ENCODE data around the gene TLK1. TPM values are rescaled to one million over a fixed set of nuclear protein-coding genes. Genes with fewer than 3 reads are reported as not detected.
A peak's percentile ranks its signal among the peaks of the same experiment; 100 is the strongest.

Gene TLK1
- total RNA-seq, 1 donor from 2014 or later, result 86.5 TPM

DNA sequence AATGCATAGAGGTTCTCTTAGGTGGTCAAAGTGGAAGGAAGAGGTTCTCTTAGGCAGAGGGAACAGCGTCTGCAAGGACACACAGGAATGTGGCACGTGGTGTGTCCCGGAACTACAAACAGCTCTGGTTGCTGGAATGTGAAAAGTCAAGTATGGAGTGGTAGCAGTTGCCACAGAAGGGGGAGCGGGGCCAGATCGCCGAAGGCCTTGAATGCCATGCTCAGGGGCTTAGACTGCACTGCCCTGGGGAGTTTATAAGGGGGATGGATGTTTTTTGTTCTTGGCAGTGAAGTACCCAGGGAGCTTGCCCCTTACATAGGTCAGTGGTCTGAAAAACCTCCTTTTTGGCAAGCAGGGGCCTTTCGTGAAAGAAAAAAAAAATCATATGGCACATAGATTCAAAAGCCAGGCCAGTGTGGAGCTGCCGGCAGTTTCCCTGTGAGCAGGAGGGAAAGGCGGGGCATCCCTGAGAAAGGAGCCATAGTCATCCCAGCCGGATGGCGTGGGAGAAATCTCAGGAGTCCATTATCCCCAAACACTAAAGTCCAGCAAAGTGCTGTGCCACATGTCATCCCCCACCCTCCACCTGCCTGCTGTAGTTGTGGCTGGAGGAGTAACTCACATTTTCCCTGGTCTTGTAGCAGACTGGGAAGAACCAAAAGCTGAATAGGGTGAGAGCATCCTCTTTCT lies 186.2 kb downstream of the TLK1 start:
- H3K9me3 Mint-ChIP-seq (ENCODE audit: unreplicated experiment), result no peaks in the 10 kb centered on the region
- no peak for DNase-seq (ENCODE audit: extremely low spot score, unreplicated experiment)
- no peak for TF ChIP-seq CTCF (IDR thresholded peaks at IDR 0.05)
- no peaks in the 10 kb centered on the region for H3K36me3 Mint-ChIP-seq (ENCODE audit: unreplicated experiment)
- H3K27ac Mint-ChIP-seq (ENCODE audit: unreplicated experiment), result peak overlapping the region; percentile 23
- H3K4me3 Mint-ChIP-seq (ENCODE audit: unreplicated experiment), result peak overlapping the region; percentile 58
- H3K4me1 Mint-ChIP-seq (ENCODE audit: unreplicated experiment), result peaks cover 8% of the 10 kb centered on the region
- H3K27me3 Mint-ChIP-seq (ENCODE audit: unreplicated experiment), result no peaks in the 10 kb centered on the region

DNA sequence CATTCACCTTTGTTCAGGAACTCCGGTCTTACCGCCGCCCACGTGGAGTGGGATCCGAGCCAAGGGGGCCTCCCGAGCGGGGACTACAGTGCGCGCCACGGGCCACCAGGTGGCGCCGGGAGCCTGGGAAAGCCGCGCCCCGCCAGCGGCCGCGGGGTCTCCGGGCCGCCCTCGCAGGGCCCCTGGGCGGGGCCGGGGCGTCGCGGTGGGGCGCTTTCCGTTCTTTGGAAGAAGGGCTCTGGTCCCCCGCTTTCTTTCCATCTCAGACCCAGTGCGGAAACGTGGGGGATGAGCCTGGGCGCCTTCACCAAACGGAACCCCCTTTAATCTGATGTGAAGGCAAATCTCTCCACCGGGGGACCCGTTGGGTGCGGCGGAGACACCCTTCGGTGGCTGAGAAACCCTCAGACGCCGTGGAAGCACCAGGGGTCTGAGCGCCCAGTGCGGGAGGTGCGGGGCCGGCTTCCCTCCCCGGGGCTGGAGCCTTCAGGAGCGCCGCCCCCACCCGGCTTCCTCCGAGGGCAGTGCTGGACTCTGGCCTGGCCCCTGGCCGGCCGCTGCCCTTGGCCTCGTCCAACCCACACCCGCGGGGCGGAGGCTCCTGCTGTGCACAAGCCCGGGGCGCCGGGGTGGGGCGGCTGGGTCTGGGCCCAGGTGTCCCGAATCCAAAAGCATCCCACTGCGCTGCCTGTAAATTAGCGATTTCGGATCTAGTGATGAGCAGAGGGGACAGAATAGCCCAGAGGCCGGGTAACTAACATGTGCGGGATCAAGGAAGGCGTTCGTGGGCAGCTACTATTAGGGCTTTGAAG lies 187.0 kb downstream of the TLK1 start:
- H3K36me3 Mint-ChIP-seq (ENCODE audit: unreplicated experiment), result no peaks in the 10 kb centered on the region
- H3K9me3 Mint-ChIP-seq (ENCODE audit: unreplicated experiment), result no peaks in the 10 kb centered on the region
- TF ChIP-seq CTCF (IDR thresholded peaks at IDR 0.05), result peak; percentile 99
- peak overlapping the region; percentile 73 for H3K4me3 Mint-ChIP-seq (ENCODE audit: unreplicated experiment)
- peaks cover 8% of the 10 kb centered on the region for H3K4me1 Mint-ChIP-seq (ENCODE audit: unreplicated experiment)
- peak; percentile 94 for DNase-seq (ENCODE audit: extremely low spot score, unreplicated experiment)
- H3K27me3 Mint-ChIP-seq (ENCODE audit: unreplicated experiment), result no peaks in the 10 kb centered on the region
- peak overlapping the region; percentile 23 for H3K27ac Mint-ChIP-seq (ENCODE audit: unreplicated experiment)

- H3K36me3 Mint-ChIP-seq (ENCODE audit: unreplicated experiment), result peaks cover 2% of the 10 kb centered on the region
Measured at GRCh38 chr2:170973225-170973491, 187.5 kb downstream of the TLK1 start.

DNA sequence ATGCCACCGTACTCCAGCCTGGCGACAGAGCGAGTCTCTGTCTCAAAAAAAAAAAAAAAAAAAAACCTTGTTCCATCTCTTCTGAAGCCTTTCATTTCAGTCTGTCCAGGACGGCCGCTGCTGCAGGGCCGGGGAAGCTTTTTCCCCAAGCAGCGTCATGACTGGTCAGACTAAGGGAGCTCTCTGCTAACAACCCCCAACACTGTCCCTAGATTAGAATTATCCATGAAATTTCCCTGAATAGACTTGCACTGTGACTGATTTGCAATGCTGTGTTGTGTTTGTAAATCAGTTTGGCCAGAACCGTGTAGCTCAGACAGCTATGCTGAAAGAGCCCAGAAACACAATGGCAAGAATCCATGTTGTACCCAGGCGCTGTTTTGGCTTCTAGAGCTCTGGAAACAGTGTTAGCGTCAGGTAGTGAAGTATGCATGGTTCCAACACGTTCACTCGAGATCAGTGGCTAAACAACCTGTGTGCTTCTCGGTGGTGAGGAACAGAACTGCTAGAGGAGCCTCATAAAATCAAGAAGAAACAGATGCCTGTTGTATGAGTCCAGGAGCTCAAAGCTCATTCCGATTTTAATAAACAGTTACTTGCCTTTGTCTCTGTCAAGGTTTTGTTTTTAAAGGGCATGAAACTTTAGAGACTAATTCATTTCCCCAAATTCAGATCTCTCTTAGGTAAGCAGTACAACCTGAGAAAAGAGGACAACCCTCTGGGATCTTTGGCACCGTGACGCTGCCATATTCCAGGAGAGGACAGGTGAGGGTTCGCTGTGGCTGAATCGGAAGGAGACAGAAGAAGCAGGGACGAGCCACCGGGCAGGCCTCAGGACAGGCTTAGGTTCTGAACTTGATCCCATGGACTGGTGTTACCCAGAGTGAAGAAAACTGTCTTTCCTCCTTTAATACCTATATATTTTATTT lies 188.1 kb downstream of the TLK1 start:
- H3K27me3 Mint-ChIP-seq (ENCODE audit: unreplicated experiment), result no peaks in the 10 kb centered on the region
- no peak overlapping the region for H3K27ac Mint-ChIP-seq (ENCODE audit: unreplicated experiment)
- no peak for DNase-seq (ENCODE audit: extremely low spot score, unreplicated experiment)
- peak overlapping the region; percentile 58 for H3K4me3 Mint-ChIP-seq (ENCODE audit: unreplicated experiment)
- TF ChIP-seq CTCF (IDR thresholded peaks at IDR 0.05), result no peak
- peaks cover 7% of the 10 kb centered on the region for H3K36me3 Mint-ChIP-seq (ENCODE audit: unreplicated experiment)
- no peaks in the 10 kb centered on the region for H3K9me3 Mint-ChIP-seq (ENCODE audit: unreplicated experiment)
- H3K4me1 Mint-ChIP-seq (ENCODE audit: unreplicated experiment), result peaks cover 8% of the 10 kb centered on the region

More at GRCh38 chr2:170973225-170973491, 187.5 kb downstream of the TLK1 start:
- no peak for TF ChIP-seq CTCF (IDR thresholded peaks at IDR 0.05)
- Mint-ChIP-seq H3K27ac (ENCODE audit: unreplicated experiment) (no peak overlapping the region), H3K4me1 (ENCODE audit: unreplicated experiment) (peaks cover 8% of the 10 kb centered on the region), H3K27me3 (ENCODE audit: unreplicated experiment) (no peaks in the 10 kb centered on the region), H3K9me3 (ENCODE audit: unreplicated experiment) (no peaks in the 10 kb centered on the region), H3K4me3 (ENCODE audit: unreplicated experiment) (peak overlapping the region; percentile 58)
- no peak for DNase-seq (ENCODE audit: extremely low spot score, unreplicated experiment)
